Liver (tissue), 9 donors: ENCODE measurements around the gene OSBPL10. TPM values are rescaled to one million over a fixed set of nuclear protein-coding genes. Genes with fewer than 3 reads are reported as not detected.

ENCODE experiments used
- DNase-seq: peaks from one replicate; pipeline ENCODE4 v3.0.0-alpha.2; 2017; ENCODE audit warnings: low spot score
- H3K27ac ChIP-seq, 2 donors: one replicate each; pipeline ENCODE4 v1.7.0; 2013; ENCODE audit warnings: inconsistent platforms in 2 of 2, low read length in 2 of 2, control low read depth in 1 of 2, low read depth in 1 of 2, mild to moderate bottlenecking in 1 of 2
- H3K27me3 ChIP-seq, 4 donors: one replicate each; pipeline versions ENCODE4 v1.6.1 to v1.7.0; 2013; ENCODE audit warnings: low read length in 3 of 4, inconsistent platforms in 1 of 4, mild to moderate bottlenecking in 1 of 4, moderate library complexity in 1 of 4; ENCODE audit not compliant: control insufficient read depth in 4 of 4, insufficient read depth in 4 of 4
- H3K36me3 ChIP-seq, 4 donors: one replicate each; pipeline versions ENCODE4 v1.6.1 to v1.7.0; 2013; ENCODE audit warnings: low read length in 3 of 4, mild to moderate bottlenecking in 3 of 4, low read depth in 1 of 4, moderate library complexity in 1 of 4; ENCODE audit not compliant: control insufficient read depth in 4 of 4, insufficient read depth in 3 of 4
- H3K4me1 ChIP-seq, 4 donors: one replicate each; pipeline versions ENCODE4 v1.6.1 to v1.7.0; 2013; ENCODE audit warnings: low read length in 3 of 4, mild to moderate bottlenecking in 3 of 4, moderate library complexity in 1 of 4; ENCODE audit not compliant: control insufficient read depth in 4 of 4, insufficient read depth in 4 of 4
- H3K4me3 ChIP-seq, 3 donors: one replicate each; pipeline versions ENCODE4 v1.6.1 to v1.7.0; 2013; ENCODE audit warnings: low read length in 3 of 3, control low read depth in 1 of 3, low read depth in 1 of 3, mild to moderate bottlenecking in 1 of 3
- H3K9ac ChIP-seq, 2 donors: one replicate each; pipeline ENCODE4 v1.7.0; 2013; ENCODE audit warnings: low read length in 2 of 2, mild to moderate bottlenecking in 2 of 2, moderate library complexity in 2 of 2, control low read depth in 1 of 2, low read depth in 1 of 2
- H3K9me3 ChIP-seq, 4 donors: one replicate each; pipeline versions ENCODE4 v1.6.1 to v1.7.0; 2013; ENCODE audit warnings: low read length in 3 of 4; ENCODE audit not compliant: control insufficient read depth in 4 of 4
- EGR1 ChIP-seq, 2 donors: IDR thresholded peaks; 2 replicates each; pipeline ENCODE4 v1.6.1; 2016 to 2018; ENCODE audit warnings: antibody characterized with exemption in 2 of 2, low read depth in 2 of 2
- FOXA1 ChIP-seq: IDR thresholded peaks from 2 replicates; pipeline ENCODE4 v1.6.1; 2016; ENCODE audit warnings: antibody characterized with exemption
- HNF4A ChIP-seq, 2 donors: conservative IDR thresholded peaks; 2 replicates each; pipeline ENCODE4 v1.6.1; 2016; ENCODE audit warnings: antibody characterized with exemption in 2 of 2, mild to moderate bottlenecking in 2 of 2
- HNF4G ChIP-seq: IDR thresholded peaks from 2 replicates; pipeline ENCODE4 v1.6.1; 2016; ENCODE audit warnings: antibody characterized with exemption
- JUND ChIP-seq, 2 donors: IDR thresholded peaks; 2 replicates each; pipeline ENCODE4 v1.6.1; 2016; ENCODE audit warnings: antibody characterized with exemption in 2 of 2
- NR2F2 ChIP-seq: IDR thresholded peaks from 2 replicates; pipeline ENCODE4 v1.6.1; 2016; ENCODE audit warnings: antibody characterized with exemption
- RAD21 ChIP-seq, 2 donors: IDR thresholded peaks; 2 replicates each; pipeline ENCODE4 v1.6.1; 2016; ENCODE audit warnings: antibody characterized with exemption in 2 of 2, mild to moderate bottlenecking in 2 of 2
- SP1 ChIP-seq: IDR thresholded peaks from 2 replicates; pipeline ENCODE4 v1.6.1; 2018; ENCODE audit warnings: antibody characterized with exemption, mild to moderate bottlenecking
- TAF1 ChIP-seq: conservative IDR thresholded peaks from 2 replicates; pipeline ENCODE4 v1.6.1; 2016; ENCODE audit warnings: antibody characterized with exemption, mild to moderate bottlenecking
- YY1 ChIP-seq: IDR thresholded peaks from 2 replicates; pipeline ENCODE4 v1.6.1; 2016; ENCODE audit warnings: antibody characterized with exemption, mild to moderate bottlenecking
- WGBS: extraction: QIAGEN DNeasy Blood & Tissue Kit; methylation state at CpG from one replicate; pipeline ENCODE4 v1.1.7; 2013; 5-methylcytosine and 5-hydroxymethylcytosine counted together
- polyA plus RNA-seq, 2 donors: library from polyadenylated mRNA; stranded (reverse) in 1 of 2; unstranded in 1 of 2; fragments of 200-250 nt in 1 of 2; fragments of >200 nt in 1 of 2; fragmentation: Nextera tagmentation in 1 of 2; extraction: Ambion mirVana in 1 of 2; gene quantifications; one replicate each; pipeline versions ENCODE4 v1.2.1 to v1.2.3, GENCODE V29; 2013 to 2015
- total RNA-seq, 2 donors: library from RNA; depleted of rRNA; stranded (reverse); fragments of >200 nt; gene quantifications; one replicate each; pipeline ENCODE4 v1.2.3, GENCODE V29; 2014
- TF ChIP-seq, protein P1 (sequence below): IDR thresholded peaks from 2 replicates; pipeline ENCODE4 v1.6.1; 2016; ENCODE audit warnings: antibody characterized with exemption
- TF ChIP-seq, protein P2 (sequence below): IDR thresholded peaks from 2 replicates; pipeline ENCODE4 v1.6.1; 2016; ENCODE audit warnings: antibody characterized with exemption, mild to moderate bottlenecking
- TF ChIP-seq, protein P3 (sequence below): IDR thresholded peaks from 2 replicates; pipeline ENCODE4 v1.6.1; 2016; ENCODE audit warnings: antibody characterized with exemption
- TF ChIP-seq, protein P4 (sequence below): fragments of 150-350 bp; IDR thresholded peaks from 2 replicates; pipeline ENCODE4 v1.5.1; 2017; ENCODE audit warnings: improper control_type of control experiment, low read depth, low read length; ENCODE audit not compliant: missing input control
- donor health status: healthy.
- donor health status: healthy.
- donor health status: healthy.
- donor health status: healthy.
- donor health status: healthy.

OSBPL10 gene
- total and polyA plus RNA-seq, 4 donors, result 0.75 to 4.0 (median 1.7) TPM

DNA sequence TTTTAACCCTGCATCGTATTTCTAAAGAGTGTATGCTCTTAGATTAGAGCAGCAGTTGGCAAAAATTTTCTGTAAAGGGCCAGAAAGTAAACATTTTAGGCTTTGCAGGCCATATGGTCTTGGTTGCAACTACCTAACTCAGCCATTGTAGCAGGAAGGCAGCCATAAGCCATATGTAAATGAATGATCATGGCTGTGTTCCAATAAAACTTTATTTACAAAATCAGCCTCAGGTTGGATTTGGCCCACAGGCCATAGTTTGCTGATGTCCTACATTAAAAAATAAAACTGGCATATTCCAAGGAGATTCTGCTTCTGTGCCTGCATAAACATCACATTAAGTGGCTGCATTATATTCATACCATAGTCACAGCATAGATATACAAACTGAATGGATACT is 313.5 kb downstream of the OSBPL10 start:
- DNase-seq, result no peak

DNA sequence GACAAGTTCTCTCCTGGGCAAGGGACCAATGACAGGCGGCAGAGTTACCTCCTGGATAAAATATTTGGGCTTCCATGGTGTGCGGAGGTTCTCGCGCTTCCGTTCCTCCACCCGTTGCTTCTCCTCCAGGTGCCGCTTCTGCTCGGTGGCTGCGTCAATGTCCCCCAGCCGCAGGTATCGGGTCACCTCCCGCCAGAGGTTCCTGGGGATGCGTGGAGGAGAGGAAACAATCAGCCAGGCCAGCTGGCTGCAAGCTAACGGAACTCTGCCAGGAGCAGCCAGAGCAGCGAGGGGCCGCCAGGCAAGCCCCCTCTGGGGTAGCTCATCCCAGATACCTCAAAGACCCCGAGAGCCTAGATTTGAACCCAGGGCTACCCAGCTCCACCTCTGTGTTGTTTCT is 317.0 kb downstream of the OSBPL10 start:
- H3K4me1 ChIP-seq, result peaks cover 0 to 4% (median 0%) of the 10 kb centered on the region in 4 donors
- WGBS, result 98% methylated on average over 17 of the region's 17 CpGs
- DNase-seq, result no peak
- peaks cover 0 to 5% (median 0%) of the 10 kb centered on the region in 4 donors for H3K9me3 ChIP-seq
- H3K4me3 ChIP-seq, result no peak overlapping the region
- no peak overlapping the region for H3K27ac ChIP-seq
- no peak overlapping the region for H3K9ac ChIP-seq
- no peaks in the 10 kb centered on the region for H3K27me3 ChIP-seq
- no peaks in the 10 kb centered on the region for H3K36me3 ChIP-seq
- TF ChIP-seq SP1 (no peak), FOXA1 (no peak), JUND (IDR thresholded peaks at IDR 0.05) (no peak), YY1 (no peak), NR2F2 (no peak), EGR1 (IDR thresholded peaks at IDR 0.05; ENCODE audit: low read depth in 2 of 2) (no peak), HNF4G (no peak), TAF1 (no peak)
- TF ChIP-seq, protein P1, sequence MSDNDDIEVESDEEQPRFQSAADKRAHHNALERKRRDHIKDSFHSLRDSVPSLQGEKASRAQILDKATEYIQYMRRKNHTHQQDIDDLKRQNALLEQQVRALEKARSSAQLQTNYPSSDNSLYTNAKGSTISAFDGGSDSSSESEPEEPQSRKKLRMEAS, result no peak

More for the DNA sequence above, 313.5 kb downstream of the OSBPL10 start:
- H3K4me1 ChIP-seq, result peaks cover 0 to 10% (median 0%) of the 10 kb centered on the region in 4 donors
- no peak overlapping the region for H3K4me3 ChIP-seq
- no peak overlapping the region for H3K27ac ChIP-seq
- H3K27me3 ChIP-seq, result no peaks in the 10 kb centered on the region
- no peaks in the 10 kb centered on the region for H3K36me3 ChIP-seq
- 97% methylated on average over 1 of the region's 1 CpG for WGBS
- H3K9ac ChIP-seq, result no peak overlapping the region
- no peaks in the 10 kb centered on the region for H3K9me3 ChIP-seq
- TF ChIP-seq, protein P2, sequence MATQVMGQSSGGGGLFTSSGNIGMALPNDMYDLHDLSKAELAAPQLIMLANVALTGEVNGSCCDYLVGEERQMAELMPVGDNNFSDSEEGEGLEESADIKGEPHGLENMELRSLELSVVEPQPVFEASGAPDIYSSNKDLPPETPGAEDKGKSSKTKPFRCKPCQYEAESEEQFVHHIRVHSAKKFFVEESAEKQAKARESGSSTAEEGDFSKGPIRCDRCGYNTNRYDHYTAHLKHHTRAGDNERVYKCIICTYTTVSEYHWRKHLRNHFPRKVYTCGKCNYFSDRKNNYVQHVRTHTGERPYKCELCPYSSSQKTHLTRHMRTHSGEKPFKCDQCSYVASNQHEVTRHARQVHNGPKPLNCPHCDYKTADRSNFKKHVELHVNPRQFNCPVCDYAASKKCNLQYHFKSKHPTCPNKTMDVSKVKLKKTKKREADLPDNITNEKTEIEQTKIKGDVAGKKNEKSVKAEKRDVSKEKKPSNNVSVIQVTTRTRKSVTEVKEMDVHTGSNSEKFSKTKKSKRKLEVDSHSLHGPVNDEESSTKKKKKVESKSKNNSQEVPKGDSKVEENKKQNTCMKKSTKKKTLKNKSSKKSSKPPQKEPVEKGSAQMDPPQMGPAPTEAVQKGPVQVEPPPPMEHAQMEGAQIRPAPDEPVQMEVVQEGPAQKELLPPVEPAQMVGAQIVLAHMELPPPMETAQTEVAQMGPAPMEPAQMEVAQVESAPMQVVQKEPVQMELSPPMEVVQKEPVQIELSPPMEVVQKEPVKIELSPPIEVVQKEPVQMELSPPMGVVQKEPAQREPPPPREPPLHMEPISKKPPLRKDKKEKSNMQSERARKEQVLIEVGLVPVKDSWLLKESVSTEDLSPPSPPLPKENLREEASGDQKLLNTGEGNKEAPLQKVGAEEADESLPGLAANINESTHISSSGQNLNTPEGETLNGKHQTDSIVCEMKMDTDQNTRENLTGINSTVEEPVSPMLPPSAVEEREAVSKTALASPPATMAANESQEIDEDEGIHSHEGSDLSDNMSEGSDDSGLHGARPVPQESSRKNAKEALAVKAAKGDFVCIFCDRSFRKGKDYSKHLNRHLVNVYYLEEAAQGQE, result no peak
- no peak for TF ChIP-seq FOXA1
- TF ChIP-seq, protein P3, sequence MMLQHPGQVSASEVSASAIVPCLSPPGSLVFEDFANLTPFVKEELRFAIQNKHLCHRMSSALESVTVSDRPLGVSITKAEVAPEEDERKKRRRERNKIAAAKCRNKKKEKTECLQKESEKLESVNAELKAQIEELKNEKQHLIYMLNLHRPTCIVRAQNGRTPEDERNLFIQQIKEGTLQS, result no peak
- no peak for TF ChIP-seq NR2F2
- no peak for TF ChIP-seq SP1
- TF ChIP-seq, protein P4, sequence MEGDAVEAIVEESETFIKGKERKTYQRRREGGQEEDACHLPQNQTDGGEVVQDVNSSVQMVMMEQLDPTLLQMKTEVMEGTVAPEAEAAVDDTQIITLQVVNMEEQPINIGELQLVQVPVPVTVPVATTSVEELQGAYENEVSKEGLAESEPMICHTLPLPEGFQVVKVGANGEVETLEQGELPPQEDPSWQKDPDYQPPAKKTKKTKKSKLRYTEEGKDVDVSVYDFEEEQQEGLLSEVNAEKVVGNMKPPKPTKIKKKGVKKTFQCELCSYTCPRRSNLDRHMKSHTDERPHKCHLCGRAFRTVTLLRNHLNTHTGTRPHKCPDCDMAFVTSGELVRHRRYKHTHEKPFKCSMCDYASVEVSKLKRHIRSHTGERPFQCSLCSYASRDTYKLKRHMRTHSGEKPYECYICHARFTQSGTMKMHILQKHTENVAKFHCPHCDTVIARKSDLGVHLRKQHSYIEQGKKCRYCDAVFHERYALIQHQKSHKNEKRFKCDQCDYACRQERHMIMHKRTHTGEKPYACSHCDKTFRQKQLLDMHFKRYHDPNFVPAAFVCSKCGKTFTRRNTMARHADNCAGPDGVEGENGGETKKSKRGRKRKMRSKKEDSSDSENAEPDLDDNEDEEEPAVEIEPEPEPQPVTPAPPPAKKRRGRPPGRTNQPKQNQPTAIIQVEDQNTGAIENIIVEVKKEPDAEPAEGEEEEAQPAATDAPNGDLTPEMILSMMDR, result no peak
- TF ChIP-seq RAD21 (IDR thresholded peaks at IDR 0.05), result no peak
- no peak for TF ChIP-seq JUND (IDR thresholded peaks at IDR 0.05)
- no peak for TF ChIP-seq TAF1
- no peak for TF ChIP-seq HNF4A (conservative IDR thresholded peaks at IDR 0.05)
- no peak for TF ChIP-seq EGR1 (IDR thresholded peaks at IDR 0.05; ENCODE audit: low read depth in 2 of 2)
- TF ChIP-seq, protein P1, result no peak
- TF ChIP-seq HNF4G, result no peak
